ENCODE data around the gene SNRPA1.

The SNRPA1 gene

GRCh38 chr15:101240358-101240757, 54.7 kb downstream of the SNRPA1 start:
- peaks cover 26% of the 10 kb centered on the region for H3K4me1 ChIP-seq (ENCODE audit: low read length)
- no peak overlapping the region for H3K4me2 ChIP-seq (ENCODE audit: low read length)
- no peak overlapping the region for H3K4me3 ChIP-seq (ENCODE audit: low read length)
- H3K9me3 ChIP-seq (ENCODE audit: insufficient read depth, low read length), result no peaks in the 10 kb centered on the region
- H3K27me3 ChIP-seq (ENCODE audit: low read depth, low read length), result no peaks in the 10 kb centered on the region
- H3K36me3 ChIP-seq (replicated peaks; ENCODE audit: low read depth, low read length), result peaks cover 10% of the 10 kb centered on the region
- H3K79me2 ChIP-seq (ENCODE audit: low read length), result peaks cover 68% of the 10 kb centered on the region
- H2AFZ ChIP-seq (ENCODE audit: low read depth, low read length), result no peak overlapping the region
- no peak overlapping the region for H3K27ac ChIP-seq (ENCODE audit: low read length)
- no peak for TF ChIP-seq EZH2phosphoT487 (IDR thresholded peaks at IDR 0.05; ENCODE audit: low read depth)
- TF ChIP-seq, protein P1, sequence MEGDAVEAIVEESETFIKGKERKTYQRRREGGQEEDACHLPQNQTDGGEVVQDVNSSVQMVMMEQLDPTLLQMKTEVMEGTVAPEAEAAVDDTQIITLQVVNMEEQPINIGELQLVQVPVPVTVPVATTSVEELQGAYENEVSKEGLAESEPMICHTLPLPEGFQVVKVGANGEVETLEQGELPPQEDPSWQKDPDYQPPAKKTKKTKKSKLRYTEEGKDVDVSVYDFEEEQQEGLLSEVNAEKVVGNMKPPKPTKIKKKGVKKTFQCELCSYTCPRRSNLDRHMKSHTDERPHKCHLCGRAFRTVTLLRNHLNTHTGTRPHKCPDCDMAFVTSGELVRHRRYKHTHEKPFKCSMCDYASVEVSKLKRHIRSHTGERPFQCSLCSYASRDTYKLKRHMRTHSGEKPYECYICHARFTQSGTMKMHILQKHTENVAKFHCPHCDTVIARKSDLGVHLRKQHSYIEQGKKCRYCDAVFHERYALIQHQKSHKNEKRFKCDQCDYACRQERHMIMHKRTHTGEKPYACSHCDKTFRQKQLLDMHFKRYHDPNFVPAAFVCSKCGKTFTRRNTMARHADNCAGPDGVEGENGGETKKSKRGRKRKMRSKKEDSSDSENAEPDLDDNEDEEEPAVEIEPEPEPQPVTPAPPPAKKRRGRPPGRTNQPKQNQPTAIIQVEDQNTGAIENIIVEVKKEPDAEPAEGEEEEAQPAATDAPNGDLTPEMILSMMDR (IDR thresholded peaks at IDR 0.05; ENCODE audit: low read depth, low read length), result no peak
- no peak overlapping the region for H3K9ac ChIP-seq (ENCODE audit: low read length)
- peaks cover 63% of the 10 kb centered on the region for H4K20me1 ChIP-seq (ENCODE audit: insufficient read depth, low read length)

DNA sequence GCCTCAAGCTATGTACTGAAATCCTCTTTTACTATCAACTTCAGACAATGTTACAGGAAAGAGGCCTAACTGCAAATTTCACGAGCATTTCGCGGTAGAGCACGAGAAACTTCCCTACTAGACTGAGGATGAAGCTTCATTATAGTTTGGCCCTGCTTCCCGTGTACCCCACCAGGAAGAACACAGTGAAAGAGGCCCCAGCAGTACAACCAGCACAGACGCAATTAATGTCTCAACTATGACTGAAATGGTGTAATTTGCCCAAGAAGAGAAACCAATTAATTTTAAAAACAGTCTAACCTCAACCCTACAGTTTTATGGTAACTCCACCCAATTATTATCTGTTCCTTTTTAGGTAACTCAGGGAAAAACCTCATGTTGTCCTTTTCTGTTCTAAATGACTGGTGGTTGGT, 55.3 kb downstream of the SNRPA1 start:
- Histone ChIP-seq H3K4me3 (ENCODE audit: low read length) (no peak overlapping the region), H3K79me2 (ENCODE audit: low read length) (peaks cover 62% of the 10 kb centered on the region), H3K9ac (ENCODE audit: low read length) (no peak overlapping the region), H4K20me1 (ENCODE audit: insufficient read depth, low read length) (peaks cover 57% of the 10 kb centered on the region), H3K36me3 (replicated peaks; ENCODE audit: low read depth, low read length) (peaks cover 14% of the 10 kb centered on the region), H2AFZ (ENCODE audit: low read depth, low read length) (no peak overlapping the region), H3K4me1 (ENCODE audit: low read length) (peaks cover 26% of the 10 kb centered on the region), H3K27me3 (ENCODE audit: low read depth, low read length) (no peaks in the 10 kb centered on the region), H3K9me3 (ENCODE audit: insufficient read depth, low read length) (no peaks in the 10 kb centered on the region), H3K27ac (ENCODE audit: low read length) (no peak overlapping the region), H3K4me2 (ENCODE audit: low read length) (no peak overlapping the region)
- TF ChIP-seq, protein P1 (IDR thresholded peaks at IDR 0.05; ENCODE audit: low read depth, low read length), result no peak
- TF ChIP-seq EZH2phosphoT487 (IDR thresholded peaks at IDR 0.05; ENCODE audit: low read depth), result no peak

DNA sequence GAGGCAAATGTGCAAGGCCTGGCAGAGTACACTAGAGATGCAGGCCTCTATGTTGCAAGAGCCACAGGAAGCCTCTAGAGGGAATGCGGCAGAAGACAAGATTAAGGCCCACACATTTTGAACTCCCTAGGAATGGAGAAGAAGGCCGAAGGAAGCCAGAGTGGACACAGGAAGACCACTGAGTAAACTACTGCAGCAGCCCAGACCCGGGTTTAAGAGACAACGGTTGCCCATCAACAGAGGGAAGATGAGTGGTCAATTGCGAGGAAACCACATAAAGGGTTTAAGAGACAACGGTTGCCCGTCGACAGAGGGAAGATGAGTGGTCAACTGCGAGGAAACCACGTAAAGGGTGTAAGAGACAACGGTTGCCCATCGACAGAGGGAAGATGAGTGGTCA, 57.8 kb downstream of the SNRPA1 start:
- TF ChIP-seq, protein P1 (IDR thresholded peaks at IDR 0.05; ENCODE audit: low read depth, low read length), result no peak
- TF ChIP-seq EZH2phosphoT487 (IDR thresholded peaks at IDR 0.05; ENCODE audit: low read depth), result no peak
- Histone ChIP-seq H3K27me3 (ENCODE audit: low read depth, low read length) (no peaks in the 10 kb centered on the region), H3K9ac (ENCODE audit: low read length) (no peak overlapping the region), H4K20me1 (ENCODE audit: insufficient read depth, low read length) (peaks cover 33% of the 10 kb centered on the region), H3K79me2 (ENCODE audit: low read length) (peaks cover 40% of the 10 kb centered on the region), H3K4me2 (ENCODE audit: low read length) (no peak overlapping the region), H3K4me1 (ENCODE audit: low read length) (peaks cover 15% of the 10 kb centered on the region), H3K4me3 (ENCODE audit: low read length) (no peak overlapping the region), H3K27ac (ENCODE audit: low read length) (no peak overlapping the region), H3K9me3 (ENCODE audit: insufficient read depth, low read length) (no peaks in the 10 kb centered on the region), H2AFZ (ENCODE audit: low read depth, low read length) (no peak overlapping the region), H3K36me3 (replicated peaks; ENCODE audit: low read depth, low read length) (peaks cover 11% of the 10 kb centered on the region)

DNA sequence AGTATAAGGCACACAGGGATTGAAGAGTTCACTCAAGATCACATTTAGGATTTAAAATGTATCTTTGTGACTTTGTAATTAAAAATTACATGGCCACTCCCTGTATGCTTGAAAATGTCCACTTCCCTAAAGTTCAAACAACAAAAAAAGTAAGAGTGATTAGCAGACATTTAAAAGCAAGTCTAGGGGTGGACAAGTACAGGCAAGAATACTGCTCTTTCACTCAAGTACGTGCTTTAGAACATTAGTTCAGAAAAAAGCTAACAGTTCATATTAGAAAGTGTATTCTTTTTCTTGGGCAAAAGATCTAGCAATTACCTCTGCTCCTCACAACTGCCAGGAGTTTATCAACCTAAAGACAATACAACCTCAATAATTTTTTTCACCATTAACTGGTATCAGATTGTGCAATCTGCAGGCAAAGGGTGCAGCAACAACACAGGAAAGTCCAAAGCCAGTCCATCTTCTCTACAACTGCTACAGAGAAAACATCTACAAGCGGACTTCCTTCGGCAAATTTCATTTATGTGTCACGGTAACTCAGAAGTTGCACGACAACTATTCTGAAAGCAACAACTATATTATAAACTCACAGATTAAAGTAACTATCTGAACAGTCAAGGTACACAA, 61.3 kb downstream of the SNRPA1 start:
- TF ChIP-seq, protein P1 (IDR thresholded peaks at IDR 0.05; ENCODE audit: low read depth, low read length), result no peak
- no peak for TF ChIP-seq EZH2phosphoT487 (IDR thresholded peaks at IDR 0.05; ENCODE audit: low read depth)

More for the DNA sequence above, 61.3 kb downstream of the SNRPA1 start:
- H2AFZ ChIP-seq (ENCODE audit: low read depth, low read length), result no peak overlapping the region
- no peak overlapping the region for H3K9ac ChIP-seq (ENCODE audit: low read length)
- H3K4me3 ChIP-seq (ENCODE audit: low read length), result no peak overlapping the region
- H3K9me3 ChIP-seq (ENCODE audit: insufficient read depth, low read length), result no peaks in the 10 kb centered on the region
- no peak overlapping the region for H3K27ac ChIP-seq (ENCODE audit: low read length)
- H3K79me2 ChIP-seq (ENCODE audit: low read length), result peaks cover 17% of the 10 kb centered on the region
- H3K36me3 ChIP-seq (replicated peaks; ENCODE audit: low read depth, low read length), result peaks cover 13% of the 10 kb centered on the region
- no peaks in the 10 kb centered on the region for H3K27me3 ChIP-seq (ENCODE audit: low read depth, low read length)
- no peak overlapping the region for H3K4me2 ChIP-seq (ENCODE audit: low read length)
- H4K20me1 ChIP-seq (ENCODE audit: insufficient read depth, low read length), result peaks cover 11% of the 10 kb centered on the region
- H3K4me1 ChIP-seq (ENCODE audit: low read length), result no peaks in the 10 kb centered on the region
